ENCODE data around the gene TRNT1. TPM values are rescaled to one million over a fixed set of nuclear protein-coding genes. Genes with fewer than 3 reads are reported as not detected.

The TRNT1 gene
- total RNA-seq, 6 experiments from 2014 or later = 13.2 to 22.5 (median 18.0) TPM

GRCh38 chr3:3157484-3157883, 30.7 kb downstream of the TRNT1 start:
- no peaks in the 10 kb centered on the region for H3K4me1 Mint-ChIP-seq (ENCODE audit: low read depth)
- H3K27me3 Mint-ChIP-seq (ENCODE audit: insufficient read depth) = peaks cover 3% of the 10 kb centered on the region; the same call in 1 of the 2 replicates
- no peak overlapping the region for H3K27ac Mint-ChIP-seq
- H3K4me3 Mint-ChIP-seq = no peak overlapping the region
- no peaks in the 10 kb centered on the region for H3K9me3 Mint-ChIP-seq
- peaks cover 27% of the 10 kb centered on the region for H3K36me3 Mint-ChIP-seq (ENCODE audit: low read depth)
- DNase-seq = no peak
- TF ChIP-seq CTCF (IDR thresholded peaks at IDR 0.05) = no peak

GRCh38 chr3:3160826-3161225, 34.1 kb downstream of the TRNT1 start:
- Mint-ChIP-seq H3K4me1 (ENCODE audit: low read depth) (no peaks in the 10 kb centered on the region), H3K4me3 (no peak overlapping the region), H3K27ac (no peak overlapping the region), H3K27me3 (ENCODE audit: insufficient read depth) (no peaks in the 10 kb centered on the region), H3K36me3 (ENCODE audit: low read depth) (peaks cover 26% of the 10 kb centered on the region), H3K9me3 (no peaks in the 10 kb centered on the region)
- no peak for TF ChIP-seq CTCF (IDR thresholded peaks at IDR 0.05)
- no peak for DNase-seq

GRCh38 chr3:3165241-3165640, 38.5 kb downstream of the TRNT1 start:
- H3K27me3 Mint-ChIP-seq (ENCODE audit: insufficient read depth) = no peaks in the 10 kb centered on the region; the same call in 1 of the 2 replicates
- DNase-seq = no peak
- H3K36me3 Mint-ChIP-seq (ENCODE audit: low read depth) = peaks cover 31% of the 10 kb centered on the region

GRCh38 chr3:3165650-3166049, 38.9 kb downstream of the TRNT1 start:
- Mint-ChIP-seq H3K27me3 (ENCODE audit: insufficient read depth) (no peaks in the 10 kb centered on the region; the same call in 1 of the 2 replicates), H3K4me1 (ENCODE audit: low read depth) (no peaks in the 10 kb centered on the region), H3K27ac (no peak overlapping the region), H3K4me3 (no peak overlapping the region), H3K36me3 (ENCODE audit: low read depth) (peaks cover 31% of the 10 kb centered on the region), H3K9me3 (no peaks in the 10 kb centered on the region)
- no peak for DNase-seq
- TF ChIP-seq CTCF (IDR thresholded peaks at IDR 0.05) = no peak

More at GRCh38 chr3:3165241-3165640, 38.5 kb downstream of the TRNT1 start:
- no peak overlapping the region for H3K27ac Mint-ChIP-seq
- H3K4me3 Mint-ChIP-seq = no peak overlapping the region
- H3K4me1 Mint-ChIP-seq (ENCODE audit: low read depth) = no peaks in the 10 kb centered on the region
- H3K9me3 Mint-ChIP-seq = no peaks in the 10 kb centered on the region
- TF ChIP-seq CTCF (IDR thresholded peaks at IDR 0.05) = no peak

GRCh38 chr3:3170998-3171397, 44.3 kb downstream of the TRNT1 start:
- Mint-ChIP-seq H3K36me3 (ENCODE audit: low read depth) (peaks cover 16% of the 10 kb centered on the region), H3K27ac (no peak overlapping the region), H3K27me3 (ENCODE audit: insufficient read depth) (no peaks in the 10 kb centered on the region; the same call in 1 of the 2 replicates), H3K4me1 (ENCODE audit: low read depth) (no peaks in the 10 kb centered on the region), H3K4me3 (no peak overlapping the region), H3K9me3 (no peaks in the 10 kb centered on the region)
- peak; percentile 17 for DNase-seq
- peak; percentile 73 for TF ChIP-seq CTCF (IDR thresholded peaks at IDR 0.05)

- Mint-ChIP-seq H3K36me3 (ENCODE audit: low read depth) (0 out of 2 replicates have a peak, but pooled peaks cover 5% of the 10 kb centered on the region), H3K27me3 (ENCODE audit: insufficient read depth) (no peaks in the 10 kb centered on the region; the same call in 1 of the 2 replicates), H3K4me1 (ENCODE audit: low read depth) (peaks cover 1% of the 10 kb centered on the region), H3K27ac (no peak overlapping the region), H3K9me3 (no peaks in the 10 kb centered on the region), H3K4me3 (no peak overlapping the region)
- DNase-seq = no peak
- TF ChIP-seq CTCF (IDR thresholded peaks at IDR 0.05) = no peak
Observed at GRCh38 chr3:3172627-3173026, 45.9 kb downstream of the TRNT1 start.
